DND-41 (cell line): Measurements from ENCODE around the gene DOCK3.
A peak's percentile ranks its signal among the peaks of the same experiment; 100 is the strongest.

Experiments used
- ATAC-seq: fragments of 200-7000 bp; cut with Tn5 transposase; 3 replicates; pipeline ENCODE4 v1.9.1; 2021; ENCODE audit warnings: low read depth; ENCODE audit not compliant: insufficient read depth
- DNase-seq: peaks from one replicate; pipeline ENCODE4 v3.0.0-alpha.2; 2020
- H2AFZ ChIP-seq: 2 replicates; pipeline ENCODE4 v1.6.0; 2012; ENCODE audit warnings: low read depth, low read length
- H3K27ac ChIP-seq: 2 replicates; pipeline ENCODE4 v1.5.1; 2012; ENCODE audit warnings: low read length, inconsistent platforms
- H3K27me3 ChIP-seq: fragments of 200-600 bp; sonication (generic); 2 replicates; pipeline ENCODE4 v1.6.0; 2012; ENCODE audit warnings: low read length, mild to moderate bottlenecking, inconsistent platforms; ENCODE audit not compliant: insufficient read depth, poor library complexity
- H3K36me3 ChIP-seq: 2 replicates; pipeline ENCODE4 v1.5.1; 2012; ENCODE audit warnings: low read length, inconsistent platforms; ENCODE audit not compliant: insufficient read depth
- H3K4me1 ChIP-seq: 2 replicates; pipeline ENCODE4 v1.5.1; 2012; ENCODE audit warnings: mild to moderate bottlenecking, low read length; ENCODE audit not compliant: insufficient read depth
- H3K4me2 ChIP-seq: 2 replicates; pipeline ENCODE4 v1.6.0; 2012; ENCODE audit warnings: mild to moderate bottlenecking, moderate library complexity, low read length, inconsistent platforms; ENCODE audit not compliant: insufficient read depth
- H3K4me3 ChIP-seq, 2 experiments: fragments of 200-600 bp in 1 of 2; shearing (Covaris generic) in 1 of 2; 2 replicates each; pipeline ENCODE4 v1.5.1; 2012 to 2016; ENCODE audit warnings: inconsistent platforms in 2 of 2, low read length in 2 of 2, mild to moderate bottlenecking in 2 of 2, low read depth in 1 of 2, moderate library complexity in 1 of 2
- H3K79me2 ChIP-seq: 2 replicates; pipeline ENCODE4 v1.6.0; 2012; ENCODE audit warnings: low read length, inconsistent platforms; ENCODE audit not compliant: insufficient read depth
- H3K9ac ChIP-seq: 2 replicates; pipeline ENCODE4 v1.6.0; 2012; ENCODE audit warnings: low read depth, mild to moderate bottlenecking, inconsistent platforms, low read length, moderate library complexity
- H3K9me3 ChIP-seq: 2 replicates; pipeline ENCODE4 v1.5.1; 2012; ENCODE audit warnings: low read length, moderate library complexity, mild to moderate bottlenecking, inconsistent platforms; ENCODE audit not compliant: insufficient read depth, severe bottlenecking
- H4K20me1 ChIP-seq: 2 replicates; pipeline ENCODE4 v1.6.0; 2012; ENCODE audit warnings: low read length; ENCODE audit not compliant: insufficient read depth
- EZH2 ChIP-seq: IDR thresholded peaks from 3 replicates; pipeline ENCODE4 v1.6.1; 2012; ENCODE audit warnings: borderline replicate concordance, low read depth, mild to moderate bottlenecking, moderate library complexity, low read length, inconsistent platforms; ENCODE audit not compliant: severe bottlenecking
- TF ChIP-seq, protein P1 (sequence below): IDR thresholded peaks from 2 replicates; pipeline ENCODE4 v1.5.1; 2012; ENCODE audit warnings: borderline replicate concordance, low read length, moderate library complexity, mild to moderate bottlenecking; ENCODE audit not compliant: poor library complexity, severe bottlenecking; ENCODE audit errors: extremely low read depth

Gene DOCK3

DNA sequence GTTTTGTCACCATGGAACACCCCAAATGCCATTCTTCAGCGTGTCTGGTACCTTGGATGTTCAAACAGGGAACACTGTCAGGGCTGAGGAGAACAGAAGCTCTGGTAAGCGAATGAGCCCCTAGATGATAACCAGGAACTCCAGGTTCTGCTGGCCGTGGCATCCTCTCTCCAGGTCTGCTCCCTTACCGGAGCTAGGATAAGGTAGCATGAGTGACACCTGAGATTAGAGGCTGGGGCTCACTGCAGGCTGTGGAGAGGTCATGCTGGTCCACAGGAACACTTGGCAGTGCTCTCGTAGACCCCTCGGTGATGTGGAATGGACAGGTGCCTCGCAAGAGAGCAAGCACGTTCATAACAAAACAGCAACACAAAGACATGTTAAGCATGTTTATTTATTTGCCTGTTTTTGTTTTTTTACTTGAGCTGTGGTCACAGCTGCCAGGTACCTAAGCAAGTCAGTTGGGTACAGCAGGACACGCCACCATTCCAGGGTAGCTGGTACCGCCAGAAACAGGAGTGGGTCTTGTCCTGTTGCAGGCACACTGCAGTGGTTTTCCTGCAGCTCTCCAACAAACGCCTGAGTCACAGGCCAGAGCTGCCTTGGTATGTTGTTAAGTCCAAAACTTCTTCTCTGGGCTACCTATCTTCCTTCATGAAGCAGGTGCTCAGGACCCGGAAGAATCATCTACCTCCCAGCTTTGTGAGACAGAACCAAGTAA is 720.9 kb downstream of the DOCK3 start:
- Histone ChIP-seq H3K27me3 (no peaks in the 10 kb centered on the region), H3K27ac (no peak overlapping the region), H2AFZ (no peak overlapping the region), H3K4me1 (peaks cover 41% of the 10 kb centered on the region), H3K4me2 (peak overlapping the region; percentile 90; the same call in 1 of the 2 replicates), H4K20me1 (peaks cover 72% of the 10 kb centered on the region), H3K79me2 (peaks cover 62% of the 10 kb centered on the region), H3K36me3 (peaks cover 88% of the 10 kb centered on the region), H3K4me3 (no peak overlapping the region), H3K9ac (no peak overlapping the region), H3K9me3 (no peaks in the 10 kb centered on the region)
- no peak for TF ChIP-seq EZH2
- TF ChIP-seq, protein P1, sequence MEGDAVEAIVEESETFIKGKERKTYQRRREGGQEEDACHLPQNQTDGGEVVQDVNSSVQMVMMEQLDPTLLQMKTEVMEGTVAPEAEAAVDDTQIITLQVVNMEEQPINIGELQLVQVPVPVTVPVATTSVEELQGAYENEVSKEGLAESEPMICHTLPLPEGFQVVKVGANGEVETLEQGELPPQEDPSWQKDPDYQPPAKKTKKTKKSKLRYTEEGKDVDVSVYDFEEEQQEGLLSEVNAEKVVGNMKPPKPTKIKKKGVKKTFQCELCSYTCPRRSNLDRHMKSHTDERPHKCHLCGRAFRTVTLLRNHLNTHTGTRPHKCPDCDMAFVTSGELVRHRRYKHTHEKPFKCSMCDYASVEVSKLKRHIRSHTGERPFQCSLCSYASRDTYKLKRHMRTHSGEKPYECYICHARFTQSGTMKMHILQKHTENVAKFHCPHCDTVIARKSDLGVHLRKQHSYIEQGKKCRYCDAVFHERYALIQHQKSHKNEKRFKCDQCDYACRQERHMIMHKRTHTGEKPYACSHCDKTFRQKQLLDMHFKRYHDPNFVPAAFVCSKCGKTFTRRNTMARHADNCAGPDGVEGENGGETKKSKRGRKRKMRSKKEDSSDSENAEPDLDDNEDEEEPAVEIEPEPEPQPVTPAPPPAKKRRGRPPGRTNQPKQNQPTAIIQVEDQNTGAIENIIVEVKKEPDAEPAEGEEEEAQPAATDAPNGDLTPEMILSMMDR: no peak
- ATAC-seq (no peak), DNase-seq (no peak)

DNA sequence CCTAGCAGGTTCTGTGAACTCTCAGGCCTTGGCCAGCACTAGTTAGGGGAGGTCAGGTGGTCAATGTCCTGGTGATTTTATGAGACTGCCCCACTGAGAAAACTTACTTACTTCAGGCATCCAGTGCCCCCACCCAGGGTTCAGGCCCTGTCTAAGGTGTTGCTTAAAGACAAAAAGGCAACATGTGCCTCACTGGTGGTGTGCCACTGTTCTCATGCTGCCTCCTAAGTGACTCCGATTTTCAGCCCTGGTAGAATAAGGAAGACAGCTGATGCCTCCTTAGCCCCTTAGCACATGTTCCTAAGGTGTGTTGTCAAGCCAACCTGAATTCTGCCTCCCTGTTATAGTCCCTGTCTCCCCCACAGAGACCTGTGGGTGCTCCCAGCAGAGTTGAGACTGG is 721.7 kb downstream of the DOCK3 start:
- H3K79me2 ChIP-seq: peaks cover 57% of the 10 kb centered on the region
- no peak overlapping the region for H3K9ac ChIP-seq
- ATAC-seq: no peak

DNA sequence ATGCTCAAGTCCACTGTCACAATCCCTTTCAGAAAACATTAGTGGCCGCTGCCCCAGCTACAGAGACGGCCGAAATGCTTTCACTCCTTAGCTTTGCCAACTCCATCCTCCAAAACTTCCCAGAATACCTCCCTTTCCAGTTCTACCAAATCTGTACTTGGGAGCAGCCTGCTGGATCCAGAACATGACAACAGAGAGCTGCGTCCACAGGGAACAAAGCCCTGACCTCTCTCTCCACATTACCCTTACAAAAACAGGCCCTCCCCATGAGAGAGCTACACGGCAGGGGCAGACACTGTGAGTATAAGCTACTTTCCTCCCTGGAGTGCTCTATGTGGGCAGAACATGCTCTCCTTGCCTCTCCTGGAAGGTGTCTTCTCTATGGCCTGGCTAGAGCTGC is 722.7 kb downstream of the DOCK3 start:
- peaks cover 67% of the 10 kb centered on the region for H4K20me1 ChIP-seq
- H2AFZ ChIP-seq: no peak overlapping the region
- TF ChIP-seq, protein P1: no peak
- DNase-seq (no peak), ATAC-seq (no peak)
- no peak overlapping the region for H3K4me3 ChIP-seq
- H3K9me3 ChIP-seq: no peaks in the 10 kb centered on the region
- peaks cover 32% of the 10 kb centered on the region for H3K4me1 ChIP-seq
- H3K27me3 ChIP-seq: no peaks in the 10 kb centered on the region
- no peak overlapping the region for H3K27ac ChIP-seq
- no peak overlapping the region for H3K9ac ChIP-seq
- no peak overlapping the region for H3K4me2 ChIP-seq
- H3K79me2 ChIP-seq: peaks cover 48% of the 10 kb centered on the region
- H3K36me3 ChIP-seq: peaks cover 93% of the 10 kb centered on the region

More for the DNA sequence above, 721.7 kb downstream of the DOCK3 start:
- H3K4me1 ChIP-seq: peaks cover 39% of the 10 kb centered on the region
- peaks cover 93% of the 10 kb centered on the region for H3K36me3 ChIP-seq
- no peak overlapping the region for H2AFZ ChIP-seq
- H3K27me3 ChIP-seq: no peaks in the 10 kb centered on the region
- TF ChIP-seq, protein P1: no peak
- TF ChIP-seq EZH2: no peak
- peaks cover 72% of the 10 kb centered on the region for H4K20me1 ChIP-seq
- no peak for DNase-seq
- no peak overlapping the region; the same call in 1 of the 2 replicates for H3K4me2 ChIP-seq
- no peak overlapping the region for H3K4me3 ChIP-seq
- no peaks in the 10 kb centered on the region for H3K9me3 ChIP-seq
- no peak overlapping the region for H3K27ac ChIP-seq
